GM19397 (cell line): ENCODE data around the gene CCN5.
"Not testable (repeated sequence)": the region's sequence is repeated elsewhere in the genome, so short reads cannot be mapped to it uniquely, and the experiment has no call there.

Source experiments
- ATAC-seq: cut with Tn5 transposase; IDR thresholded peaks from one replicate; pipeline ENCODE4 v1.9.1; 2021; ENCODE audit warnings: mild to moderate bottlenecking, moderate library complexity; ENCODE audit not compliant: unreplicated experiment

The CCN5 gene

GRCh38 chr20:44756011-44756688, 41.0 kb downstream of the CCN5 start:
- no peak for ATAC-seq

GRCh38 chr20:44756956-44757355, 41.8 kb downstream of the CCN5 start:
- ATAC-seq: no peak

DNA sequence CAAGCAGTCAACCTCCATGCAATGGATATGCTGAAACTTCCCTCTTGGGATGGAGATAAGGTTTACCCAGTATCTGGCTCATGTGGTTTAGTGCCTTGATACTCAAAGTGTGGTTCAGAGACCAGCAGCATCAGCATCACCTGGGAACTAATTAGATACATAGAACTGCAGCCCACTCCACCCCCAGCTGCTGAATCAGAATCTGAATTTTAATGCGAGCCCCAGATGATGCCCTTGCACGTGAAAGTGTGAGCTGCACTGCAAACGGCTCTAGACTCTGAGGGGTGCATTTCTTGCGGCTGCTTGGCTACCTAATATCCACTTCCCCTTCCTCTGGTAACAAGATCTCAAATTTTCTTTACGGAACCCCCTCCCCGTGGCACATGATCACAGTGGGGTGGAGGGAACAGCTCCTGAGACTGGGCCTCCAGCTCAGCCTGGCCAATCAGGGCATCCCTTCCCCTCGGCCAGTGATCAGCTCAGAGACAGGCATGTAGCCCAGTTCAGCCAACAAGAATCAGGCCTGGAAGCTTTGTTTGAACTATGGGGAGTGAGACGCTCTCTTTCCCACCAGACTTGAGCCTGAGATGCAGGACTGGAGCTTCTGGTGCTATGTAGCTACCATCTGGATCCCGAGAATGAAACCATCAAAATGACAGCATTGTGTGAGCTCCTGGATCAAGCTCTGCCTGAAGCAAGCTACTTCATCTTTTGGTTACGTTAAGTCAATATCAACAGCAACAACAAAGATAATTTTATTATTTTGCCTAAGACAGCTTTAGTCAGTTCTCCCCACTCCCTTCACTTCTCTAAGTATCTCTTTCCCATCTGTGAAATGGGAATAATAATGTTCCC, 43.3 kb downstream of the CCN5 start:
- ATAC-seq: no peak

- ATAC-seq: no peak
Measured at GRCh38 chr20:44759595-44759994, 44.4 kb downstream of the CCN5 start.

GRCh38 chr20:44761423-44761822, 46.3 kb downstream of the CCN5 start:
- no peak for ATAC-seq

DNA sequence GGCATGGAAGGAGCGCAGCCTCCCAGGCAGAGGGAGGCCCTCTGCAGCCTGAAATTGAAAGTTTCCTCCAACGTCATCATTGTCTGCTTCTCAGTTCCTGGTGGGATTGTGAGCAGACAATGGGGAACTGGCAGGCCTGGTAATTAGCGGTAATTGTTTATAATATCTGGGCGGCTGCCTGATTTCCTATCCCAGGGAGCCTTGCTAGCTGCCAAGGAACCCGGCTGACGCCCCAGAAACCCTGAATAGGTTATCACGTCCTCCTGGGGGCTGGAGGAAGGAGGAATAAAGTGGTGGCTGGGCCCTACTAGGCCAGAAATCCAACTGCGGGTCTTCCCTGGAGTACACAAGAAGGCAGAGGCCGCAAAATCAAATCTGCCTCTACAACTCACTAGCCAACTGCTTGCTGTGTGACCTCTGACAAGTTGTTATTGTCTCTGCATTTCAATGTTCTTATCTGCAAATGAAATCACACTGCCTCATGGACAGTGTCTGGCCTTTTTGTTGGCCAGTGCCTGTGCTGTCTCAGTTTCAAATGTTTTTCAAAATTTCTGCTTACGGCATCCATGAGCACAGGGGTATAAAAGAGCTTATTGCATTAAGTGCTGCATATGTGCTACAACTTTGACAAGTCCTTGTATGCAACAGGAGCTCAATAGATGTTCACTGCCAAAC, 47.4 kb downstream of the CCN5 start:
- ATAC-seq: no peak

- ATAC-seq: not testable (repeated sequence)
Measured at GRCh38 chr20:44763798-44764197, 48.6 kb downstream of the CCN5 start.

DNA sequence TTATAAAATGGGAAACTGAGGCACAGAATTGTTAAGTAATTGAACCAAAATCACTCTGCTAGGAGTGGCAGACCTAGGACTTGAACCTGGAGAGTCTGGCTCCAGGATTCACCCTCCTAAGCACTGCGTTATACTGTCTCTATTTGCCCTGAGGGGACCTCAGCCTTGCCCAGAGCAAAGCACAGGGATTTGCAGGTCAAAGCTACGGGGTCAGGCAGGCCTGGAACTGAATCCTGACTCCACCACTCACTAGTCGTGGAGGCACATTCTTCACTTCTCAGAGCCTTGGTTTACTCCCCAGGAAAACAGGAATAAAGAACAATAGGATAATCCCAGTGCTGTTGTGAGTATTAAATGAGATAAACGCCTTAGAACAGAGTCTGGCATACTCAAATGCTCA, 49.9 kb downstream of the CCN5 start:
- no peak for ATAC-seq

- no peak for ATAC-seq
Measured at GRCh38 chr20:44765701-44766347, 50.7 kb downstream of the CCN5 start.

DNA sequence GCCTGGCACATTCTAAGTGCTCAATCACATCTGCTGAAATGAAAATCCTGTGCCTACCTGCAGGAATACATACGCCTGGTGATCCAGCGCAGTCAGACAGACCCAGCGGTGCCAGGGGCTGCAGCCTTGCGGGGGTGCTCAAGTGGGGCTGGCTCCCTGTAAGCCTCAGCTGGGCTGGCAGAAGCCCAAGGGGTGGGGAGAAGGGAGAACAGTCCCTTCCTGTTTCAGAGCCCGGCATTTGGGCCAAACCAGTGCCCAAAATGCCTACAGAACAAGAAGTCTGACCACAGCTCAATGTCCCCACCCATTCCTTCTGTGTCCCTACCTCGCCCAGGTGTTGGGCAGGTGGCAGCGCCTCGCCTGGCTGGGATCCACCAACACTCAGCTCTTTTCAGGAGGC, 53.1 kb downstream of the CCN5 start:
- ATAC-seq: no peak

GRCh38 chr20:44768854-44769480, 53.8 kb downstream of the CCN5 start:
- ATAC-seq: no peak

- no peak for ATAC-seq
Measured at GRCh38 chr20:44769481-44769863, 54.3 kb downstream of the CCN5 start.

GRCh38 chr20:44770484-44771171, 55.5 kb downstream of the CCN5 start:
- ATAC-seq: no peak

DNA sequence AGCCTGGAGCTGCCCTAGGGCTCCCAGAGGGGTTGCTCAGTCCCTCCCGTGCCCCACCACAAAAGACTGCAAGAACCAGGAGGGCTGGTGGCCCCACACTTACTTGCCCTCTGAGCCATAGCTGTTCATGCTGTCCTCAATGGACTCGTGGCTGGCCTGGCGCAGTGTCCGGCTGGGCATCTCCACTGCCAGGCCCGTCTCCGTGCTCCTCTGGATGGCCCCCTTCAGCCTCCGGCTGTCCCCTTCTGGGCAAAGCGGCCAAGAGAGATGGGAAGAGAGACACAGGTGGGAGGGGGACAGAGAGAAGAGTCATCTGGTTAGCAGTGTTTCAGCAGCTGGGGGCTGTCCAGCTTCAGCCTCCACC, 56.0 kb downstream of the CCN5 start:
- ATAC-seq: no peak

DNA sequence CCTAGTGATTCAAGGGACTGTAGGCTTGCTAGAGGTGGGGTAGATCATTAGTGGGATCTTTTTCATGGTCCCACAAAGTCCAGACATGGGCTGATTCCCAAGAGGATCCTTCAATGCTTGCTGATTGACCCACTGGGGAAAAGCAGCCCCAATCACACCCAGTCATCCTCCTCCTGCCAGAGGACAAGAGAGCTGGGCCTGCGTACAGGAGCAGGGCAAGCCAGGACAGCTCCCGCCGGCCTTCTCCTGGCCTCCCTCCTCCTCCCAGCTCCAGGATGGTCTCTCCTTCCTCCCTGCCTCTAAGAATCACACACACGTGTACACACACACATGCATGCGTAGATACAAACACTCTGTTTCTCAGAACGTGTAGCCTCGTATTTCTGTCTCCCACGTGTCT, 57.5 kb downstream of the CCN5 start:
- no peak for ATAC-seq

DNA sequence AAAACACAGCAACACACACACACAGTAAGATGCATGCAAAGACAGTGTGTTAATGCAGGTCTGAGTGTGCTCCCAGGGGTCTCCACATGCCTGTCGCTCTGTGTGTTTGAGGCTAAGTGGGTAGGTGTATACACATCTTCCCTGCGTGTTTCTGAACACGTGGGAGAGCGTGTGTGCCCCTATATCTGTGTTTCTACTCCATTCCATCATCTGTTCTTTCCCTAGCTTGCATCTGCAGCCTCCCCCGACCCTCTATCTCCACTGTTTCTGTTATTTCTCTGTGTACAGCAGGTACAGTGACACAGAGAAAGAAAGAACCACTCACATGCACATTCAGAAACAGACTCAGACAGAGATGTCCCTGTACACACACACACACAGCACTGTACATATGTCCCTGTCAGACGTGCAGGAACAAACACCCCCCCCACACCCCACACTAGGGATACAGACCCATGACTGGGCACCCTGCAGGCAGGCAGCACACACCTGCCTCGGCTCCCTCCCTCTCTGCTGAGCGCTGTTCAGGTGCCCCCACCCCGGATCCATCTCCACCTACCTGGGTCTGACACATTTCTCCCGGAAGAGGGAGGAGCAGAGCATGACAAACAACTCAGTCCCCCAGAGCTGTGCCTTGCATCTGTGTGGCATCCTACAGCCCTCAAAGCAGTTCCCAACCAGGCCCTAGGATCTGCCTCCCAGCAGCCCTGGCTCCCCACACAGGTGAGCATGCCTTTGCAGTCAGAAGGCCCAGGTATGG, 58.1 kb downstream of the CCN5 start:
- ATAC-seq: no peak

DNA sequence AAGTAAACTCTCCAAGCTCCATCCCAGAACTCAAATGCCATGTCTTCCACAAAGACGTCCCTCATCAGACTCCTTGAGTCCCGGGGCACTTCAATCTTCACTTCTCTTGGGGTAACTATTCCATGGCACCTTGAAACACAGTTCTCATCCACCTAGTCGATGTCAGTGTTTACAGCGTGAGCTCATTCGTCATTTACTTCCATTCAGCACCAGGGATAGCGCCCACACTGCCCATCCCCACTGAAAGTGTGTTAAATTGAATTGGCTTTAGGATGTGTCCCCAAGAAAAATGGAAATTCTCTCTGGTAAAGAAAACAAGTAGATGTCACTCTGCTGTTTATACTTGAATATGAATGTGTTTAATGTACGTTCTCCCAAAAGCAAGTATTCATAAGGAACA, 61.8 kb downstream of the CCN5 start:
- ATAC-seq: no peak
